Lung (tissue), 12 donors: ENCODE results near the gene FAXDC2. TPM values are rescaled to one million over a fixed set of nuclear protein-coding genes. Genes with fewer than 3 reads are reported as not detected.

Experiments used
- ATAC-seq: fragments of 200-7000 bp; cut with Tn5 transposase; one replicate; pipeline ENCODE4 v1.9.1; 2020; ENCODE audit warnings: moderate number of reproducible peaks; ENCODE audit not compliant: insufficient read depth, low FRiP score
- DNase-seq, 3 donors: peaks; one replicate each; pipeline ENCODE4 v3.0.0-alpha.2; 2013 to 2017
- H3K27ac ChIP-seq, 2 donors: one replicate each; pipeline ENCODE4 v1.5.1; 2013; ENCODE audit warnings: mild to moderate bottlenecking in 2 of 2, moderate library complexity in 2 of 2, control low read depth in 1 of 2, inconsistent platforms in 1 of 2, low read depth in 1 of 2, low read length in 1 of 2
- H3K27me3 ChIP-seq, 3 donors: one replicate each; pipeline ENCODE4 v1.5.1; 2013; ENCODE audit warnings: low read length in 2 of 3; ENCODE audit not compliant: control insufficient read depth in 3 of 3, insufficient read depth in 3 of 3
- H3K36me3 ChIP-seq, 4 donors: one replicate each; pipeline ENCODE4 v1.5.1; 2013; ENCODE audit warnings: low read length in 4 of 4, mild to moderate bottlenecking in 1 of 4, moderate library complexity in 1 of 4; ENCODE audit not compliant: control insufficient read depth in 4 of 4, insufficient read depth in 4 of 4
- H3K4me1 ChIP-seq, 5 donors: one replicate each; pipeline ENCODE4 v1.5.1; 2013; ENCODE audit warnings: low read length in 5 of 5, mild to moderate bottlenecking in 2 of 5, moderate library complexity in 1 of 5; ENCODE audit not compliant: control insufficient read depth in 5 of 5, insufficient read depth in 5 of 5
- H3K4me3 ChIP-seq: one replicate; pipeline ENCODE4 v1.5.1; 2013; ENCODE audit warnings: mild to moderate bottlenecking, control low read depth, moderate library complexity
- H3K9ac ChIP-seq, 2 donors: one replicate each; pipeline ENCODE4 v1.5.1; 2013; ENCODE audit warnings: low read length in 2 of 2, control low read depth in 1 of 2; ENCODE audit not compliant: insufficient read depth in 1 of 2
- H3K9me3 ChIP-seq, 4 donors: one replicate each; pipeline ENCODE4 v1.5.1; 2013; ENCODE audit warnings: low read length in 3 of 4, mild to moderate bottlenecking in 1 of 4, moderate library complexity in 1 of 4; ENCODE audit not compliant: control insufficient read depth in 4 of 4, insufficient read depth in 3 of 4
- CTCF ChIP-seq: IDR thresholded peaks from 2 replicates; pipeline ENCODE4 v1.5.1; 2012; ENCODE audit warnings: mild to moderate bottlenecking; ENCODE audit errors: control extremely low read depth, extremely low read depth
- WGBS, 2 donors: extraction: QIAGEN DNeasy Blood & Tissue Kit; methylation state at CpG; one replicate each; pipeline ENCODE4 v1.1.7; 2013; 5-methylcytosine and 5-hydroxymethylcytosine counted together
- polyA plus RNA-seq, 2 donors: library from polyadenylated mRNA; stranded (reverse); fragments of 200-250 nt; gene quantifications; one replicate each; pipeline ENCODE4 v1.2.1, GENCODE V29; 2013
- total RNA-seq, 2 donors: library from RNA; depleted of rRNA in 1 of 2; stranded (reverse); fragments of >200 nt in 1 of 2; gene quantifications; one replicate each; pipeline ENCODE4 v1.2.1, GENCODE V29; 2014 to 2021
- donor health status: control.
- donor health status: control.
- donor health status: Bipolar disorder and iron deficiency.
- donor health status: healthy.
- donor health status: DM: yes; HTN: yes; CAD: no.

FAXDC2 gene
- total and polyA plus RNA-seq, 4 donors, result 11.1 to 37.5 (median 17.1) TPM

GRCh38 chr5:154800582-154800981, 49.8 kb downstream of the FAXDC2 start:
- Histone ChIP-seq H3K9me3 (no peaks in the 10 kb centered on the region), H3K4me3 (no peak overlapping the region), H3K9ac (no peak overlapping the region), H3K36me3 (peaks cover 54 to 64% (median 57%) of the 10 kb centered on the region in 4 donors), H3K4me1 (peaks cover 0 to 5% (median 0%) of the 10 kb centered on the region in 5 donors), H3K27me3 (no peaks in the 10 kb centered on the region), H3K27ac (no peak overlapping the region)
- no peak for TF ChIP-seq CTCF
- DNase-seq (no peak), ATAC-seq (no peak)

DNA sequence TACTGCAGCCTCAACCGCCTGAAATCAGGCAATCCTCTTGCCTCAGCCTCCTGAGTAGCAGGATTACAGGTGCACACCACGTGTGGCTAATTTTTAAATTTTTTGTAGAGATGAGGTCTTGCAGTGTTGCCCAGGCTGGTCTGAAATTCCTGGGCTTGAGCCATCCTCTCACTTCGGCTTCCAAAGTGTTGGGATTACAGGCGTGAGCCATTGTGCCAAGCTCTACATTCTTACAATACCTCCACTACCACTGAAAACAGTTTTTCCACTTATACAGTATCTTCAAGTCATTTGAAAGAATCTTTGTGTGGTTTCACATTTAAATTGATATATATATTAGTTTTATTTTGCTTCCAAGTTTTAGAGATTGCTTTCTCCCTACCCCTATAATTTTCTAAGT, 52.6 kb downstream of the FAXDC2 start:
- Histone ChIP-seq H3K27me3 (no peaks in the 10 kb centered on the region), H3K4me1 (peaks cover 0 to 13% (median 0%) of the 10 kb centered on the region in 5 donors), H3K27ac (no peak overlapping the region), H3K4me3 (no peak overlapping the region), H3K9me3 (no peaks in the 10 kb centered on the region), H3K36me3 (peaks cover 36 to 50% (median 48%) of the 10 kb centered on the region in 4 donors), H3K9ac (no peak overlapping the region)
- WGBS, 2 donors, result 84 to 86% methylated on average over 4 of the region's 4 CpGs
- DNase-seq (no peak), ATAC-seq (no peak)
- TF ChIP-seq CTCF, result no peak

DNA sequence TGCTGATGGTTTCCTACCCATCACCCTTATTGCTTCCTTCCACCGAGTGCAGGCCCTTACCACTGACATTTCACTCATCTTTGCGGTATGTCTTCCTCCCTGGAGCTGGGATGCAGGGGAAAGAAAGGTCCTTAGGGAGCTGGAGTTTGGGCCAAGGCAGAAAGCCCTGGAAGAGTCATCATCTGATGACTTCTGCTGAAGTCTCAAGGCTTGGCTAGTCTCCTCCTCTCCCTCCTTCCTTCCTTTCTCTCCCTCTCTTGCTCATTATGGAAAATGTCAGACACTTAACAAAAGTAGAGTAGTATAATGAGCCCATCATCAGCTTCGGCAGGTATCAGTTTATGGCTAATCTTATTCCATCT, 55.2 kb downstream of the FAXDC2 start:
- 81 to 85% methylated on average over 3 of the region's 3 CpGs for WGBS, 2 donors
- TF ChIP-seq CTCF, result no peak
- no peaks in the 10 kb centered on the region for H3K9me3 ChIP-seq
- peaks cover 0 to 10% (median 0%) of the 10 kb centered on the region in 5 donors for H3K4me1 ChIP-seq
- H3K27ac ChIP-seq, result peak overlapping the region in 1 of 2 donors; percentile 22
- no peak for DNase-seq
- H3K36me3 ChIP-seq, result peaks cover 27 to 44% (median 35%) of the 10 kb centered on the region in 4 donors
- no peak overlapping the region for H3K4me3 ChIP-seq
- ATAC-seq, result no peak
- no peak overlapping the region for H3K9ac ChIP-seq
- no peaks in the 10 kb centered on the region for H3K27me3 ChIP-seq
